PC-9 (cell line): Measurements from ENCODE around the gene CRY1.

Experiments
- EZH2 ChIP-seq: fragments of 200-600 bp; sonication (generic); IDR thresholded peaks from 2 replicates; pipeline ENCODE4 v1.8.0; 2017; ENCODE audit warnings: antibody characterized with exemption, low read depth
- TF ChIP-seq, protein P1 (sequence below): fragments of 200-600 bp; sonication (generic); conservative IDR thresholded peaks from 2 replicates; pipeline ENCODE4 v1.6.1; 2017; ENCODE audit warnings: mixed run types, antibody characterized with exemption, mild to moderate bottlenecking, moderate library complexity

DNA sequence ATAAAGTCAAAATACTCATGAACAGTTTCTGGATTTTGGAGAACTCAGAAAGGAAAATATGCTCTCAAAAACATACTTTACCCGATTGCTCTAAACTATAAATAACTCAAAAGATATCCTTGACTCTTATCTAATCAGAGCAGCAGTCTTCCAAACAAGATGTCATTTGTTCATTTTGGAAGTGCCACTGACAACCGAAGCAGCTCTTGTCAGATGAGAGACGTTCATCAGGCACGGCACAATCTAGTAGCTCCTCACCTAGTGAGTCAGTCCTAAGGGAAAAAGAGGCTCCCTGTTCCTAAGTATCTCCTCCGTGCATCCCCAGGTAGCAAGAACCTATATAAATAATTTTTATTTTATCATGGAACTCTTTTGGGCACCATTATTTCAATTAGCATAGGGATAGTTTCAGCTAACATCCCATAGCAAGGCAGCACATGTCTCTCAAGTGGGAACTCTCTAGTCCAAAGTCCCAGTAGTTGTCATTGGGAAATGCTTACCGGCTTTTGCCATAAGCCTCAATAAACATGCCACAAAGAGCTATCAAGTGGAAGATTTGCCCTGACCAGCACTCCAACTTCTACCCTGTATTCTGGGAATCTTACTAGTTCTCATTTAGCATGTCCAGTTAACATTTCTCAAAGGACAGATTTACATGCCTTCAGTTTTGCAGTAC lies 151.7 kb downstream of the CRY1 start:
- TF ChIP-seq, protein P1, sequence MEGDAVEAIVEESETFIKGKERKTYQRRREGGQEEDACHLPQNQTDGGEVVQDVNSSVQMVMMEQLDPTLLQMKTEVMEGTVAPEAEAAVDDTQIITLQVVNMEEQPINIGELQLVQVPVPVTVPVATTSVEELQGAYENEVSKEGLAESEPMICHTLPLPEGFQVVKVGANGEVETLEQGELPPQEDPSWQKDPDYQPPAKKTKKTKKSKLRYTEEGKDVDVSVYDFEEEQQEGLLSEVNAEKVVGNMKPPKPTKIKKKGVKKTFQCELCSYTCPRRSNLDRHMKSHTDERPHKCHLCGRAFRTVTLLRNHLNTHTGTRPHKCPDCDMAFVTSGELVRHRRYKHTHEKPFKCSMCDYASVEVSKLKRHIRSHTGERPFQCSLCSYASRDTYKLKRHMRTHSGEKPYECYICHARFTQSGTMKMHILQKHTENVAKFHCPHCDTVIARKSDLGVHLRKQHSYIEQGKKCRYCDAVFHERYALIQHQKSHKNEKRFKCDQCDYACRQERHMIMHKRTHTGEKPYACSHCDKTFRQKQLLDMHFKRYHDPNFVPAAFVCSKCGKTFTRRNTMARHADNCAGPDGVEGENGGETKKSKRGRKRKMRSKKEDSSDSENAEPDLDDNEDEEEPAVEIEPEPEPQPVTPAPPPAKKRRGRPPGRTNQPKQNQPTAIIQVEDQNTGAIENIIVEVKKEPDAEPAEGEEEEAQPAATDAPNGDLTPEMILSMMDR, result no peak
- no peak for TF ChIP-seq EZH2
